Pancreas (tissue), 10 donors: ENCODE data around the gene IFNGR2. TPM values are rescaled to one million over a fixed set of nuclear protein-coding genes. Genes with fewer than 3 reads are reported as not detected.

Experiments used
- ATAC-seq, 4 donors: fragments of 200-7000 bp; cut with Tn5 transposase; one replicate each; pipeline versions ENCODE4 v1.8.0 to v1.9.1; 2020; ENCODE audit warnings: mild to moderate bottlenecking in 4 of 4, moderate library complexity in 4 of 4
- DNase-seq, 6 donors: peaks; one replicate each; pipeline ENCODE4 v3.0.0-alpha.2; 2020
- FAIRE-seq: peaks from 2 replicates; lab custom pipeline; 2012; peaks lifted over from hg19 to GRCh38; lab: Jason Lieb, UNC
- H3K27ac ChIP-seq, 4 donors: fragments of 200-600 bp; sonication (generic); 1 replicate in 3 of 4; 2 replicates in 1 of 4; pipeline versions ENCODE4 v1.5.0 to v1.8.0; 2020
- H3K27me3 ChIP-seq, 4 donors: fragments of 200-600 bp; one replicate each; pipeline ENCODE4 v1.8.0; 2021
- H3K36me3 ChIP-seq, 3 donors: fragments of 200-600 bp; sonication (generic) in 1 of 3; one replicate each; pipeline versions ENCODE4 v1.5.0 to v1.8.0; 2020 to 2021
- H3K4me1 ChIP-seq, 3 donors: fragments of 200-600 bp; one replicate each; pipeline ENCODE4 v1.8.0; 2021
- H3K4me3 ChIP-seq, 4 donors: fragments of 200-600 bp; sonication (generic) in 2 of 4; one replicate each; pipeline versions ENCODE4 v1.5.0 to v1.8.0; 2020 to 2021
- H3K9me3 ChIP-seq, 4 donors: fragments of 200-600 bp; one replicate each; pipeline ENCODE4 v1.8.0; 2021
- CTCF ChIP-seq, 4 donors: fragments of 200-600 bp; sonication (generic) in 3 of 4; IDR thresholded peaks; one replicate each; pipeline versions ENCODE4 v1.5.0 to v1.8.0; 2021; ENCODE audit warnings: antibody characterized with exemption in 4 of 4
- WGBS, 2 donors: extraction: QIAGEN DNeasy Blood & Tissue Kit; methylation state at CpG; one replicate each; pipeline ENCODE4 v1.1.7; 2013; 5-methylcytosine and 5-hydroxymethylcytosine counted together
- intact Hi-C, 3 donors: fragments of 100-400 bp; cut with DNase I; formaldehyde crosslinking; loops; one replicate each; pipeline versions ENCODE4 v1.11.1 to v1.14.2; 2022
- polyA plus RNA-seq, 2 donors: library from polyadenylated mRNA; stranded (reverse); fragments of 200-250 nt; gene quantifications; one replicate each; pipeline ENCODE4 v1.2.3, GENCODE V29; 2013
- total RNA-seq, 6 donors: library from RNA; stranded (reverse); fragmentation: NEBNext Ultra II Directional in 4 of 6; extraction: Animal tissue kit (Norgen Biotek cat#: 25700) in 4 of 6; gene quantifications; one replicate each; pipeline versions ENCODE4 v1.2.1 to v1.2.4, GENCODE V29; 2021 to 2023
- donor health status: healthy with polysubstance abuse.
- donor health status: DM: no; HTN: no; CAD: no; lungs with moderate emphysema.
- donor health status: DM: no; HTN: no; CAD: no.
- donor health status: control.
- donor health status: control.
- donor health status: Bipolar disorder and iron deficiency.
- donor health status: DM: yes; HTN: yes; CAD: no.
- donor health status: DM: no; HTN: no; CAD: no.
- donor health status: DM: no; HTN: no; CAD: no.
- donor health status: DM: yes; HTN: yes; CAD: no.

Gene IFNGR2
- total and polyA plus RNA-seq, 8 donors, result 10.1 to 56.5 (median 19.9) TPM

GRCh38 chr21:33432496-33432895 is 29.3 kb downstream of the IFNGR2 start:
- 83 to 94% methylated on average over 6 of the region's 6 CpGs for WGBS, 2 donors
- H3K9me3 ChIP-seq, result no peaks in the 10 kb centered on the region
- intact Hi-C loops, result no loop called here
- H3K4me1 ChIP-seq, result no peaks in the 10 kb centered on the region
- TF ChIP-seq CTCF (IDR thresholded peaks at IDR 0.05), result no peak
- ATAC-seq (no peak), DNase-seq (peak in 1 of 6 donors; percentile 1), FAIRE-seq (no peak)
- no peaks in the 10 kb centered on the region for H3K27me3 ChIP-seq
- H3K27ac ChIP-seq, result no peak overlapping the region
- peaks cover 8 to 59% (median 39%) of the 10 kb centered on the region in 3 donors for H3K36me3 ChIP-seq
- no peak overlapping the region for H3K4me3 ChIP-seq

GRCh38 chr21:33433001-33433400 is 29.8 kb downstream of the IFNGR2 start:
- Histone ChIP-seq H3K36me3 (peaks cover 8 to 59% (median 42%) of the 10 kb centered on the region in 3 donors), H3K27ac (no peak overlapping the region), H3K9me3 (no peaks in the 10 kb centered on the region), H3K4me3 (no peak overlapping the region), H3K27me3 (no peaks in the 10 kb centered on the region), H3K4me1 (no peaks in the 10 kb centered on the region)
- intact Hi-C loops, result no loop called here
- FAIRE-seq (no peak), DNase-seq (peak in 1 of 6 donors; percentile 28), ATAC-seq (no peak)
- TF ChIP-seq CTCF (IDR thresholded peaks at IDR 0.05), result no peak
- WGBS, 2 donors, result 89 to 91% methylated on average over 8 of the region's 8 CpGs

- intact Hi-C loops, result no loop called here
- WGBS, 2 donors, result 86 to 89% methylated on average over 8 of the region's 8 CpGs
- Histone ChIP-seq H3K27ac (peak overlapping the region in 1 of 4 donors; percentile 16), H3K9me3 (no peaks in the 10 kb centered on the region), H3K36me3 (peaks cover 8 to 59% (median 42%) of the 10 kb centered on the region in 3 donors), H3K4me1 (no peaks in the 10 kb centered on the region), H3K27me3 (no peaks in the 10 kb centered on the region), H3K4me3 (no peak overlapping the region)
- no peak for TF ChIP-seq CTCF (IDR thresholded peaks at IDR 0.05)
- no peak for FAIRE-seq
- DNase-seq, result peak in 1 of 6 donors; percentile 15
- ATAC-seq, result peak in 3 of 4 donors; percentile 16 to 54 (median 22)
Measured at GRCh38 chr21:33433425-33434114, 30.4 kb downstream of the IFNGR2 start.

DNA sequence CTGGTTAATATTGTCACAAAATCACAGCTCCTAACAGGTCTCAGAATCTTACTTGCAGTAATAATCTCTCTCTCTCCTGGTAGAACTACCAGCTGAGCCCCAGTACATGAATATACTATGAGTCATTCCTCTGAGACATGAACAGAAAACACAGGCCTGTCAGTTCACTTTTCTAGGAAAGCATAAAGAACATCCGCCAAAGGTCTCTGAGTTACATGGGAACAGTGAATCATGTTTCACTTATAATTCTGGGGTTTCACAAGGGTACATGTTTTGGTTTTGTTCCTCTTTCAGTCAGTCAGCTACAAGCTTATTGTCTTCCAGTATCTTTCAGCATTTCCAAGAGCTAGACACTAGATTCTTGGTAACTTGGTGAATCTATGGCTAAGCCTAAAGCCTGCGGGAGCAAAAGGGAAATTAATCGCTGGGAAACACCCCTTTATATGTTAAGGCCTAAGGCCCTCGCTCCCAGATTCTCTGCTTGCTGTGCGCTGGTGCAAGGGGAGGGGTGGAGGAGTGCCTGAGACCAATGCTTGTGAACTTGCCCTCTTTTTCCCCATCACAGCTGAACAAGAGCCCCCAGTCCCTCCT is 31.7 kb downstream of the IFNGR2 start:
- no peak for TF ChIP-seq CTCF (IDR thresholded peaks at IDR 0.05)
- Histone ChIP-seq H3K36me3 (peaks cover 8 to 52% (median 39%) of the 10 kb centered on the region in 3 donors), H3K4me1 (no peaks in the 10 kb centered on the region), H3K9me3 (no peaks in the 10 kb centered on the region), H3K27me3 (no peaks in the 10 kb centered on the region), H3K27ac (peak overlapping the region in 2 of 4 donors; percentile 2 to 22), H3K4me3 (no peak overlapping the region)
- intact Hi-C loops, result no loop called here
- WGBS, 2 donors, result 86 to 88% methylated on average over 5 of the region's 5 CpGs
- FAIRE-seq (no peak), DNase-seq (peak in 1 of 6 donors; percentile 7), ATAC-seq (peak; percentile 37 to 85 (median 70))

DNA sequence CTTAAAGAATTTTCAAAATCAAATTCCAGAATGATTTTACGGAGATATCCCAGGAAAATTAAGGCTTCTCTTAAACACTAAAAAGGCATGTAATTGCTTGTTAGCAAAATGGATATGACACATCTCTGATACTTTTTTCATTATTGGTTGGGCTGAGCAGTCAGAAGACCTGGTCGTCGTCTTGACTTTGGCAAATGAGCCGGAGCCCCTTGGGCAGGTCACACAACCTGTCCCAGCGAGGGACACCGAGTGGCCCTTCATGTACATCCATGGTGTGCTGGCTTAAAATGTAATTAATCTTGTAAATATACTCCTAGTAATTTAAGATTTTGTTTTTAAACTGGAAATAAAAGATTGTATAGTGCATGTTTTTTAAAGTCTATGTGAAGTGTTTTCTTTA is 33.9 kb downstream of the IFNGR2 start:
- no peaks in the 10 kb centered on the region for H3K4me1 ChIP-seq
- no peak for ATAC-seq

More for the DNA sequence above, 33.9 kb downstream of the IFNGR2 start:
- peak in 1 of 6 donors; percentile 12 for DNase-seq
- H3K36me3 ChIP-seq, result peaks cover 8 to 40% (median 31%) of the 10 kb centered on the region in 3 donors
- TF ChIP-seq CTCF (IDR thresholded peaks at IDR 0.05), result no peak
- FAIRE-seq, result no peak
- no peaks in the 10 kb centered on the region for H3K9me3 ChIP-seq
- no peak overlapping the region for H3K4me3 ChIP-seq
- no peak overlapping the region for H3K27ac ChIP-seq
- 78 to 79% methylated on average over 6 of the region's 6 CpGs for WGBS, 2 donors
- intact Hi-C loops, result no loop called here
- no peaks in the 10 kb centered on the region for H3K27me3 ChIP-seq
